ENCODE results near the gene ITGB6.

GRCh38 chr2:160224507-160224906 is 24.4 kb upstream of the ITGB6 start:
- TF ChIP-seq CTCF (conservative IDR thresholded peaks at IDR 0.05 in 1 of 2, IDR thresholded peaks at IDR 0.05 in 1 of 2; ENCODE audit: low read depth in 1 of 2, low read length in 2 of 2): no peak
- TF ChIP-seq EZH2 (IDR thresholded peaks at IDR 0.05; ENCODE audit: low read length, missing control alignments): no peak
